Activated naive CD4-positive, alpha-beta T cell treated with anti-CD3 and anti-CD28 coated beads, Interleukin-2, amount 10 ng/mL, durations not matched to agents 7 days and 5 days (primary cell): ENCODE measurements around the gene LMF2.
A peak's percentile ranks its signal among the peaks of the same experiment; 100 is the strongest.

Experiments used
- CTCF ChIA-PET: fragments of 350-600 bp; sonication (Branson Sonifier 250); formaldehyde crosslinking; loops from one replicate; lab custom pipeline; 2021; ENCODE audit warnings: antibody characterized with exemption; lab: Charles Lee
- DNase-seq: peaks from one replicate; pipeline ENCODE4 v3.0.0-alpha.2; 2020
- H3K27ac Mint-ChIP-seq: one replicate; pipeline ENCODE4 v1.8.0; 2021; ENCODE audit warnings: mild to moderate bottlenecking, moderate library complexity, mixed read lengths
- H3K27me3 Mint-ChIP-seq: one replicate; pipeline ENCODE4 v1.8.0; 2021; ENCODE audit warnings: mild to moderate bottlenecking, mixed read lengths
- H3K36me3 Mint-ChIP-seq: one replicate; pipeline ENCODE4 v1.8.0; 2021; ENCODE audit warnings: mixed read lengths
- H3K4me1 Mint-ChIP-seq: one replicate; pipeline ENCODE4 v1.8.0; 2021; ENCODE audit warnings: mixed read lengths
- H3K4me3 Mint-ChIP-seq: one replicate; pipeline ENCODE4 v1.8.0; 2021; ENCODE audit warnings: mild to moderate bottlenecking, moderate library complexity, mixed read lengths
- H3K9me3 Mint-ChIP-seq: one replicate; pipeline ENCODE4 v1.8.0; 2021; ENCODE audit warnings: mixed read lengths

LMF2 gene

DNA sequence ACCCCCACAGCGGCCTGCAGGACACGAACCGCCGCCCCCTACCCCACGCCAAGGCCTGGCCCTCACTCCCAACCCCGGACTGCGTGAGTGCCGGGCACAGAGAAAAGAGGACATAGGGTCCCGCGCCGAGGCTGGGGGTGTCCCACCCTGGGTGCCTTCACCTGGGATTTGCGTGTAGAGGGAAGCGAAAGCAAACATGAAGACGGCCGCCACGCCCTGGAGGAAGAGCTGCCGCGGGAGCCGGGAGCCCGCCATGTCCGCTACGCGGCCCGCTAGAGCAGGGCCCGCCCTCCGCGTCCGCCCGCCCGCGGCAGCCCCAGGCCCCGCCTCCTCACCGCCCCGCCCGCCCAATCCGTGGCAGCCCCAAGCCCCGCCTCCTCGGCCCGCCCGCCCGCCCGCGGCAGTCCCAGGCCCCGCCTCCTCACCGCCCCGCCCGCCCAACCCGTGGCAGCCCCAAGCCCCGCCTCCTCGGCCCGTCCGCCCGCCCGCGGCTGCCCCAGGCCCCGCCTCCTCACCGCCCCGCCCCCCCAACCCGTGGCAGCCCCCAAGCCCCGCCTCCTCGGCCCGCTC is at the start of gene LMF2:
Gene LMF2 (minus strand): TSS at position 282 of the 570 bp plus-strand sequence. CDS start 27 bp downstream, at position 255.
- no peaks in the 10 kb centered on the region for H3K9me3 Mint-ChIP-seq
- peak within 1 kb of the TSS; percentile 93 for H3K4me3 Mint-ChIP-seq
- peaks cover 16% of the 10 kb centered on the region for H3K36me3 Mint-ChIP-seq
- peaks cover 29% of the 10 kb centered on the region for H3K4me1 Mint-ChIP-seq
- peak; percentile 94 for DNase-seq
- CTCF ChIA-PET, result interaction anchor here (0.7 to 1.9 kb wide), 6 partner anchors 10 to 231 kb away, joined by 3 to 14 read pairs (median 4); partner anchors contain the start of gene SCO2
- peak within 1 kb of the TSS; percentile 96 for H3K27ac Mint-ChIP-seq
- H3K27me3 Mint-ChIP-seq, result no peaks in the 10 kb centered on the region

DNA sequence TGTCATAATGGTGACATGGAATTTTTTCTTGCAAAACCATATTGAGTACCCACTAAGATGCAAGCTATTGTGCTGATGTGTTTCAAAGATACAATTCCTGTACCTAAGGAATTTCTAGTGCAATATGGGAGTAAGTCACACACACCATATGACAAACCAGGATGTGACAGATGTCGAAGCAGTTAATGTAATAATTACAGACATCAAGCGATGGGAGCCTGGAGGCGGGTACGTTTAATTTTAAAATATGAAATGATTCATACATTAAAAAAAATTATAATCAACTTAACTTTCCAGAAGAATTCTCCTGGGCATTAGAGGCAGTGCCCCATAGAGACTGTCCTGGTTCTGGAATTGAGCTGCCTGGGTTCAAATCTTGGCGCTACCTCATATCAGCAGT is 49.2 kb upstream of the LMF2 start:
- no peaks in the 10 kb centered on the region for H3K9me3 Mint-ChIP-seq
- no peaks in the 10 kb centered on the region for H3K36me3 Mint-ChIP-seq
- no peak overlapping the region for H3K4me3 Mint-ChIP-seq
- peaks cover 48% of the 10 kb centered on the region for H3K27me3 Mint-ChIP-seq
- no peak overlapping the region for H3K27ac Mint-ChIP-seq
- CTCF ChIA-PET, result no interaction called here
- peaks cover 8% of the 10 kb centered on the region for H3K4me1 Mint-ChIP-seq
- DNase-seq, result no peak

GRCh38 chr22:50553310-50553709 is 45.8 kb upstream of the LMF2 start:
- no peak overlapping the region for H3K4me3 Mint-ChIP-seq
- peaks cover 1% of the 10 kb centered on the region for H3K36me3 Mint-ChIP-seq
- no peak for DNase-seq
- H3K4me1 Mint-ChIP-seq, result peaks cover 18% of the 10 kb centered on the region
- CTCF ChIA-PET, result interaction anchor here (1.4 kb wide), 1 partner anchor 68 kb away, joined by 5 read pairs; no protein-coding TSS in a partner anchor
- H3K27ac Mint-ChIP-seq, result no peak overlapping the region
- no peaks in the 10 kb centered on the region for H3K9me3 Mint-ChIP-seq
- peaks cover 20% of the 10 kb centered on the region for H3K27me3 Mint-ChIP-seq

DNA sequence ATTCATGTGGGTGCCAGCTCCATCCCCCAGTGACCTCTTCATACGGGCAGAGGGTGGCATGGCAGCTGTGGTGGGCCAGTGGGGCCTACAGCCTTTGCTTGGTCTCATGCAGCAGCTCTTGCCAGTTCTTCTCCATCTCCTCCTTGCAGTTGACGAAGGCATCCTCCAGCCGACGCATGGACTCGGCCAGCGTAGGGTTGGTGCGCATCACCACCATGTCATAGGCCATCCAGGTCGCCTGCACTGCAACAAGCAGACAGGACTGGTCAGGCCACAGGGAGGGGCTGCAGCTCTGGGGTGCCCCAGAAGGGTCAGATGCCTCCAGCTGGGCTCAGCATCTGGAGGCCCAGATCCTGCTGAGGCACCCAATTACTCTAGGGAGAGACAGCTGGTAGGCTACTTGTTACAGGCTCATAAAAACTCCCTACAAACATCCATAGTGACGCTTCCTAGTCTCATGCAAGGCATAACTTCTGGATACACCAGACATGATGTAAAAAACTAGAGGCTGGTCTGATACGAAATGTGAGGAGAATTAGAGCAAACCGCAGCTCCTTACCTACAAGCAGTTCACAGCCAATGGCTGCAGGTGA is 43.8 kb upstream of the LMF2 start:
- H3K4me3 Mint-ChIP-seq, result peak overlapping the region; percentile 7
- CTCF ChIA-PET, result interaction anchor here (1.1 kb wide), 1 partner anchor 12 kb away, joined by 3 read pairs; the partner anchor contains the start of gene SYCE3
- H3K27me3 Mint-ChIP-seq, result peaks cover 11% of the 10 kb centered on the region
- H3K9me3 Mint-ChIP-seq, result no peaks in the 10 kb centered on the region
- no peak overlapping the region for H3K27ac Mint-ChIP-seq
- no peak for DNase-seq
- peaks cover 1% of the 10 kb centered on the region for H3K36me3 Mint-ChIP-seq
- peaks cover 24% of the 10 kb centered on the region for H3K4me1 Mint-ChIP-seq

- peaks cover 32% of the 10 kb centered on the region for H3K4me1 Mint-ChIP-seq
- H3K36me3 Mint-ChIP-seq, result peaks cover 1% of the 10 kb centered on the region
- no peaks in the 10 kb centered on the region for H3K9me3 Mint-ChIP-seq
- H3K27me3 Mint-ChIP-seq, result peaks cover 2% of the 10 kb centered on the region
- peak overlapping the region; percentile 41 for H3K4me3 Mint-ChIP-seq
- CTCF ChIA-PET, result interaction anchor here (1.1 kb wide), 1 partner anchor 12 kb away, joined by 3 read pairs; the partner anchor contains the start of gene SYCE3
- peak overlapping the region; percentile 56 for H3K27ac Mint-ChIP-seq
- no peak for DNase-seq
Measured at GRCh38 chr22:50550395-50550794, 42.9 kb upstream of the LMF2 start.

- peaks cover 45% of the 10 kb centered on the region for H3K4me1 Mint-ChIP-seq
- DNase-seq, result no peak
- H3K36me3 Mint-ChIP-seq, result peaks cover 1% of the 10 kb centered on the region
- no peaks in the 10 kb centered on the region for H3K9me3 Mint-ChIP-seq
- peak overlapping the region; percentile 75 for H3K4me3 Mint-ChIP-seq
- peak overlapping the region; percentile 87 for H3K27ac Mint-ChIP-seq
- H3K27me3 Mint-ChIP-seq, result no peaks in the 10 kb centered on the region
- CTCF ChIA-PET, result interaction anchor here (0.8 to 2.1 kb wide), 6 partner anchors 10 to 72 kb away, joined by 3 to 8 read pairs (median 6); partner anchors contain the start of gene SYCE3
Measured at GRCh38 chr22:50548921-50549790, 41.7 kb upstream of the LMF2 start.

DNA sequence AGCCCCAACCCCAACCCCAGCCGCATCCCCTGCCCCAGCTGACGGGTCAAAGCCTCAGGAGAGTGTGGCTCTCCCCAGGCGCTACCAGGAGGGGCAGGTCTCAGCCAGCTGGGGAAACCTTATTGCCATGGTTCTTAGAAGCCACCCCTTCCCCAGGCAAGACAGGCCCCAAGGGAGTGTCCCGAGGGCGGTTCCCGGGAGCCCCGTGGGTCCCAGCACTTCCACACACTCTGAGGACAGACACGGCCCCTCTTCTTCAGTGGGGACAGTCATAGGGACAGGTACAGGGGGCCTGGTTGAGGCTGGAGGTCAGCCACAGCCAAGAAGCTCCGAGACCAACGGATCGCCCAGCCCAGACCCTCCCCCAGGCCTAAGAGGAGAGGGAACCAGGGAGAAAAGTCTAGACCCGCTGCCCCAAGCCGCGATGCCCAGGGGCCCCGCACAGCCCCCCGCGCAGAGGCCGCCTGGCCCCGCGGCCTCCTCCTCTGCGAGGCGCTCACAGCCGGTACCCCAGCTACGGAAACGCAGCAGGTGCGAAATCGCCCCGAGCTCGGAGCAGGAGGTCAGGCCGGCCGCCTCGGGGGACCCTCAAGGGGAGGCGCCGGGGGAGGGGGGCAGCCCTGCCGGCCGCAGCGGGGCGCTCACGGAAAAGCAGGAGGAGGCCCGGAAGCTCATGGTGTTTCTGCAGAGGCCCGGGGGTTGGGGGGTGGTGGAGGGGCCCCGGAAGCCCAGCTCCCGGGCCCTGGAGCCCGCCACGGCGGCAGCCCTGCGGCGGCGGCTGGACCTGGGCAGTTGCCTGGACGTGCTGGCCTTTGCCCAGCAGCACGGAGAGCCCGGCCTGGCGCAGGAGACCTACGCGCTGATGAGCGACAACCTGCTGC is 40.8 kb upstream of the LMF2 start:
- H3K4me3 Mint-ChIP-seq, result peak overlapping the region; percentile 62
- peaks cover 1% of the 10 kb centered on the region for H3K36me3 Mint-ChIP-seq
- no peaks in the 10 kb centered on the region for H3K27me3 Mint-ChIP-seq
- CTCF ChIA-PET, result interaction anchor here (0.8 to 2.1 kb wide), 7 partner anchors 9 to 73 kb away, joined by 3 to 9 read pairs (median 6); partner anchors contain the start of genes SCO2 and SYCE3
- H3K27ac Mint-ChIP-seq, result peak overlapping the region; percentile 81
- no peaks in the 10 kb centered on the region for H3K9me3 Mint-ChIP-seq
- DNase-seq, result peak; percentile 80
- H3K4me1 Mint-ChIP-seq, result peaks cover 45% of the 10 kb centered on the region

GRCh38 chr22:50547263-50547985 is 39.9 kb upstream of the LMF2 start:
- Mint-ChIP-seq H3K4me1 (peaks cover 48% of the 10 kb centered on the region), H3K9me3 (no peaks in the 10 kb centered on the region), H3K36me3 (peaks cover 1% of the 10 kb centered on the region), H3K27ac (no peak overlapping the region), H3K27me3 (no peaks in the 10 kb centered on the region), H3K4me3 (no peak overlapping the region)
- no peak for DNase-seq
- CTCF ChIA-PET, result interaction anchor here (0.9 to 2.1 kb wide), 5 partner anchors 8 to 74 kb away, joined by 3 to 9 read pairs (median 7); partner anchors contain the start of gene SCO2

GRCh38 chr22:50546326-50547262 is 39.1 kb upstream of the LMF2 start:
- no peaks in the 10 kb centered on the region for H3K9me3 Mint-ChIP-seq
- no peaks in the 10 kb centered on the region for H3K27me3 Mint-ChIP-seq
- no peak for DNase-seq
- H3K36me3 Mint-ChIP-seq, result peaks cover 1% of the 10 kb centered on the region
- peaks cover 55% of the 10 kb centered on the region for H3K4me1 Mint-ChIP-seq
- no peak overlapping the region for H3K27ac Mint-ChIP-seq
- CTCF ChIA-PET, result interaction anchor here (0.9 to 2.1 kb wide), 6 partner anchors 7 to 75 kb away, joined by 3 to 10 read pairs (median 8); partner anchors contain the start of genes SCO2 and SYCE3
- peak overlapping the region; percentile 37 for H3K4me3 Mint-ChIP-seq

DNA sequence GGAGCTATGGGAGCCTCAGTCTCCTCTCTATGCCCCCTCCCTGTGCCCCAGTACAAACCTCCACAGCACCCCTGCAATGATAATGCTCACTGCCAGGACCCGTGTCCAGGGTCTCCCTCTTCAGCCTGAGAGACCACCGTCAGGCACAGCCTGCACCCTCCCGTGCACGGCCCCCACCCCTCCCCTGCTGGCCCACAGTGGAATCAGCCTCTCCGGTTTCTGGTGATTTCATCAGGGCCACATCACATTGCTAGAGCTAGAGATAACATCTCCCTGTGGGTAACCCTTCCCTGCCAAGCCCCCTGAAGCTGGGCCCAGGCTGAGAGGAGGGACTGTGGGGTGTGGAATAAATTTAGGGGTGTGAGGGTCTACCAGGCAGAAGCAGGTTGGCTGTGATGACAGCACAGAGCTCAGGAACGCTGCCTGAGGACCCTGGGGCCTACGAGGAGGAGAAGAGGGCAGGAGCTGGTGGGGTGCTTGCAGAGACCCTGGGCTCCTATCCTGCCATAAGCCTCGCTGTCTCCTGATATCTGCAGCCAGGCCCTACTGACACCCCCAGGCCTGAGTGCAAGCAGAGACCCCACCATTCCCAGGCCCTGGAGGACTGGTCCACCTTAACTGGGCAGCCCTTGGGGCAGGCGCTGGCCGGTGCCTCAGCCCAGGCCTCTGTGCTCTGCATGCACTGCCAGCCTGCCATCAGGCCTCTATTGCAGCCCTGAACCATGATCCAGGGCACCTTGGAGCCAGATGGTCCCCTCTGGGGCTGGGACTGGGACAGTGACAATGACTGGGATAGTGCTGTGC is 38.2 kb upstream of the LMF2 start, which contains the start of gene KLHDC7B:
Gene KLHDC7B (plus strand): TSS at position 378 of the 804 bp plus-strand sequence. CDS start 345 bp downstream, at position 723.
- Mint-ChIP-seq H3K4me3 (peak within 1 kb of the TSS; percentile 37), H3K9me3 (no peaks in the 10 kb centered on the region), H3K27ac (peak within 1 kb of the TSS; percentile 85), H3K4me1 (peaks cover 60% of the 10 kb centered on the region), H3K36me3 (peaks cover 2% of the 10 kb centered on the region), H3K27me3 (no peaks in the 10 kb centered on the region)
- peak; percentile 54 for DNase-seq
- CTCF ChIA-PET, result interaction anchor here (1.0 to 2.1 kb wide), 6 partner anchors 10 to 75 kb away, joined by 3 to 10 read pairs (median 4); partner anchors contain the start of genes SCO2 and SYCE3

DNA sequence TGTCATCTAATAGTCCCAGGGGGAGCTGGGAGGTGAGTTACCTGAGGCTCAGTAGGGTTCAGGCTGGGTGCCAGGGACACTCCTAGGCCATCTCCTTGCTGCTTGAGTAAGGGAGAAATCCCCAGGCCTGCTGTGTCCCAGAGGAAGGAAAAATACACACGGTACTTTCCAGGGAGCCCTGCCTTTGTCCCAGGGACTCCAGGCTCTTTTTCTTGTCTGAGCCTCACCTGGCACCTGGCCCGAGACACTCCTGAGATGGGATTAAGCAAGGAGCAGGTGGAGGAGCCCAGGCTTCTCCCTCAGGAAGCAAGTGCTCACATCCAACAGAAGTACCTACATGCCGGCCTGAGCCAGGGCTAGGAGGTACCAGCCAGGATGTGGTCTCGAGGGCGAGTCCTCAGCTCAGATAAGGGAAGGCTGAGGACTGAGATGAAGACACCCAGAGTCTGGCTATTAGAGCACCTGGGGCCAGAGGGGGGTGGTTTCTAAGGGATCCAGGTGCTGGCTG is 37.3 kb upstream of the LMF2 start:
- DNase-seq, result peak; percentile 55
- H3K9me3 Mint-ChIP-seq, result no peaks in the 10 kb centered on the region
- CTCF ChIA-PET, result interaction anchor here (1.0 to 2.1 kb wide), 6 partner anchors 9 to 76 kb away, joined by 3 to 10 read pairs (median 4); partner anchors contain the start of genes SCO2 and SYCE3
- no peaks in the 10 kb centered on the region for H3K27me3 Mint-ChIP-seq
- peak overlapping the region; percentile 15 for H3K4me3 Mint-ChIP-seq
- H3K36me3 Mint-ChIP-seq, result peaks cover 2% of the 10 kb centered on the region
- H3K27ac Mint-ChIP-seq, result peak overlapping the region; percentile 85
- H3K4me1 Mint-ChIP-seq, result peaks cover 58% of the 10 kb centered on the region
